Common myeloid progenitor, CD34-positive (primary cell): Measurements from ENCODE around the gene PACS1.
"Not testable (repeated sequence)": the region's sequence is repeated elsewhere in the genome, so short reads cannot be mapped to it uniquely, and the experiment has no call there.

ENCODE experiments used
- CTCF ChIA-PET: fragments of 350-600 bp; sonication (Branson Sonifier 250); formaldehyde crosslinking; loops from one replicate; lab custom pipeline; 2021; ENCODE audit warnings: antibody characterized with exemption; lab: Charles Lee
- POLR2A ChIA-PET: fragments of 350-600 bp; sonication (Branson Sonifier 250); formaldehyde crosslinking; loops from one replicate; lab custom pipeline; 2021; ENCODE audit warnings: antibody characterized with exemption; lab: Charles Lee
- DNase-seq, 3 donors: peaks; one replicate each; pipeline versions ENCODE4 v3.0.0 to v3.0.0-alpha.2; 2013
- H3K27ac ChIP-seq, 2 experiments: 1 replicate in 1 of 2; 2 replicates in 1 of 2; pipeline ENCODE4 v1.7.0; 2013; ENCODE audit warnings: inconsistent platforms in 2 of 2, low read length in 2 of 2, mild to moderate bottlenecking in 2 of 2, low read depth in 1 of 2, moderate library complexity in 1 of 2; ENCODE audit not compliant: severe bottlenecking in 2 of 2, insufficient read depth in 1 of 2, poor library complexity in 1 of 2
- H3K27me3 ChIP-seq, 5 experiments: replicated peaks in 2 of 5; 1 replicate in 3 of 5; 2 replicates in 2 of 5; pipeline versions ENCODE4 v1.6.1 to v1.7.0; 2013; ENCODE audit warnings: low read length in 4 of 5, mild to moderate bottlenecking in 2 of 5, moderate library complexity in 2 of 5, inconsistent platforms in 1 of 5; ENCODE audit not compliant: insufficient read depth in 5 of 5, control insufficient read depth in 4 of 5
- H3K36me3 ChIP-seq, 4 experiments: 1 replicate in 2 of 4; 2 replicates in 2 of 4; pipeline versions ENCODE4 v1.6.1 to v1.7.0; 2013; ENCODE audit warnings: low read length in 3 of 4, control low read depth in 1 of 4, mild to moderate bottlenecking in 1 of 4; ENCODE audit not compliant: control insufficient read depth in 4 of 4, insufficient read depth in 4 of 4
- H3K4me1 ChIP-seq, 4 experiments: 1 replicate in 3 of 4; 2 replicates in 1 of 4; pipeline versions ENCODE4 v1.6.1 to v1.7.1; 2013; ENCODE audit warnings: low read length in 3 of 4, mild to moderate bottlenecking in 3 of 4, control low read depth in 1 of 4, inconsistent platforms in 1 of 4, moderate library complexity in 1 of 4; ENCODE audit not compliant: control insufficient read depth in 4 of 4, insufficient read depth in 4 of 4; ENCODE audit errors: control extremely low read depth in 1 of 4
- H3K4me3 ChIP-seq, 7 experiments: 1 replicate in 4 of 7; 2 replicates in 3 of 7; pipeline versions ENCODE4 v1.5.1 to v1.7.0; 2013; ENCODE audit warnings: mild to moderate bottlenecking in 7 of 7, low read length in 6 of 7, moderate library complexity in 6 of 7, inconsistent platforms in 2 of 7, low read depth in 2 of 7, control low read depth in 1 of 7; ENCODE audit not compliant: insufficient read depth in 4 of 7, control insufficient read depth in 1 of 7; ENCODE audit errors: extremely low read depth in 1 of 7
- H3K9me3 ChIP-seq, 5 experiments: 1 replicate in 4 of 5; 2 replicates in 1 of 5; pipeline versions ENCODE4 v1.6.1 to v1.7.1; 2013; ENCODE audit warnings: low read length in 4 of 5, mild to moderate bottlenecking in 2 of 5, inconsistent platforms in 1 of 5, low read depth in 1 of 5, moderate library complexity in 1 of 5; ENCODE audit not compliant: control insufficient read depth in 4 of 5, insufficient read depth in 2 of 5; ENCODE audit errors: control extremely low read depth in 1 of 5
- WGBS: methylation state at CpG from one replicate; pipeline ENCODE4 v1.1.5; 2013; ENCODE audit not compliant: insufficient coverage; 5-methylcytosine and 5-hydroxymethylcytosine counted together

PACS1 gene

GRCh38 chr11:66275984-66276612, 206.0 kb downstream of the PACS1 start:
- H3K27me3 ChIP-seq, result peaks cover 0 to 18% (median 15%) of the 10 kb centered on the region in 5 experiments
- no peak for DNase-seq
- no peaks in the 10 kb centered on the region for H3K9me3 ChIP-seq
- ChIA-PET CTCF (no interaction called here), POLR2A (no interaction called here)
- H3K27ac ChIP-seq, result no peak overlapping the region
- peaks cover 19 to 52% (median 42%) of the 10 kb centered on the region in 4 experiments for H3K36me3 ChIP-seq
- 97% methylated on average over 12 of the region's 14 CpGs for WGBS
- H3K4me3 ChIP-seq, result no peak overlapping the region
- peaks cover 0 to 27% (median 21%) of the 10 kb centered on the region in 4 experiments for H3K4me1 ChIP-seq

- DNase-seq, H3K4me3 ChIP-seq, POLR2A ChIA-PET, H3K27ac ChIP-seq, H3K9me3 ChIP-seq: not testable (repeated sequence)
- Histone ChIP-seq H3K36me3 (peaks cover 19 to 50% (median 41%) of the 10 kb centered on the region in 4 experiments), H3K4me1 (peaks cover 0 to 28% (median 22%) of the 10 kb centered on the region in 4 experiments), H3K27me3 (peaks cover 0 to 18% (median 15%) of the 10 kb centered on the region in 5 experiments)
- CTCF ChIA-PET, result interaction anchor here (0.6 to 1.3 kb wide), 4 partner anchors 8 to 100 kb away, joined by 3 to 4 read pairs (median 3); partner anchors contain the start of genes CD248 and RAB1B
- WGBS, result 78% methylated on average over 13 of the region's 13 CpGs
These were observed 206.5 kb downstream of the PACS1 start for GRCh38 chr11:66276619-66277018.

- H3K27me3 ChIP-seq, result peaks cover 0 to 18% (median 15%) of the 10 kb centered on the region in 5 experiments
- WGBS, result 8% methylated on average over 3 of the region's 4 CpGs
- peak overlapping the region in 1 of 7 experiments; percentile 58 for H3K4me3 ChIP-seq
These were observed 207.0 kb downstream of the PACS1 start for GRCh38 chr11:66277064-66277463.

GRCh38 chr11:66277471-66278362, 207.6 kb downstream of the PACS1 start, which contains the start of gene CNIH2:
CNIH2 (plus strand) TSS chr11:66278175; CDS start chr11:66278457, 282 bp downstream.
- ChIA-PET CTCF (interaction anchor here (0.6 to 1.3 kb wide), 5 partner anchors 9 to 99 kb away, joined by 3 to 4 read pairs (median 3); partner anchors contain the start of genes CD248 and RAB1B), POLR2A (interaction anchor here (0.8 kb wide), 1 partner anchor 10 kb away, joined by 4 read pairs; no protein-coding TSS in a partner anchor)

More at GRCh38 chr11:66277064-66277463, 207.0 kb downstream of the PACS1 start:
- H3K4me1 ChIP-seq, result peaks cover 0 to 33% (median 26%) of the 10 kb centered on the region in 4 experiments
- not testable (repeated sequence) for H3K9me3 ChIP-seq, H3K27ac ChIP-seq
- POLR2A ChIA-PET, result interaction anchor here (0.8 kb wide), 1 partner anchor 9 kb away, joined by 4 read pairs; no protein-coding TSS in a partner anchor
- peaks cover 17 to 45% (median 38%) of the 10 kb centered on the region in 4 experiments for H3K36me3 ChIP-seq
- DNase-seq, result peak in 1 of 3 donors; percentile 37
- CTCF ChIA-PET, result interaction anchor here (0.6 to 1.3 kb wide), 5 partner anchors 9 to 100 kb away, joined by 3 to 4 read pairs (median 3); partner anchors contain the start of genes CD248 and RAB1B

GRCh38 chr11:66278363-66279091, 208.5 kb downstream of the PACS1 start:
- POLR2A ChIA-PET, result interaction anchor here (0.7 to 1.1 kb wide), 2 partner anchors 10 to 11 kb away, joined by 3 to 6 read pairs; partner anchors contain the start of genes RAB1B and YIF1A
- Histone ChIP-seq H3K27me3 (peaks cover 0 to 18% (median 15%) of the 10 kb centered on the region in 5 experiments), H3K9me3 (no peaks in the 10 kb centered on the region), H3K36me3 (peaks cover 6 to 31% (median 24%) of the 10 kb centered on the region in 4 experiments), H3K27ac (no peak overlapping the region), H3K4me1 (peaks cover 0 to 40% (median 32%) of the 10 kb centered on the region in 4 experiments), H3K4me3 (peak overlapping the region in 1 of 7 experiments; percentile 58)
- CTCF ChIA-PET, result interaction anchor here (1.2 to 11.6 kb wide), 3 partner anchors 10 to 56 kb away, joined by 3 to 100 read pairs (median 36); partner anchors contain the start of gene RAB1B
- peak in 2 of 3 donors; percentile 52 to 53 for DNase-seq
- WGBS, result under 1% methylated on average over 29 of the region's 45 CpGs

More at GRCh38 chr11:66277471-66278362, 207.6 kb downstream of the PACS1 start, which contains the start of gene CNIH2:
- H3K27me3 ChIP-seq, result peaks cover 0 to 18% (median 15%) of the 10 kb centered on the region in 5 experiments
- H3K4me1 ChIP-seq, result peaks cover 0 to 36% (median 30%) of the 10 kb centered on the region in 4 experiments
- WGBS, result under 1% methylated on average over 66 of the region's 84 CpGs
- DNase-seq, result peak in 2 of 3 donors; percentile 72 to 75
- H3K9me3 ChIP-seq, result no peaks in the 10 kb centered on the region
- peaks cover 13 to 39% (median 32%) of the 10 kb centered on the region in 4 experiments for H3K36me3 ChIP-seq
- H3K27ac ChIP-seq, result no peak within 1 kb of the TSS
- peak within 1 kb of the TSS in 4 of 7 experiments; percentile 33 to 58 (median 44) for H3K4me3 ChIP-seq
